ENCODE data around the gene MT2A. TPM values are rescaled to one million over a fixed set of nuclear protein-coding genes. Genes with fewer than 3 reads are reported as not detected.

MT2A gene
- total and polyA plus RNA-seq, 2 of the 13 experiments (the other 11 are each of a cell fraction or from before 2014, with no cell fraction given) = 135 to 371 TPM

- TF ChIP-seq, protein P1, sequence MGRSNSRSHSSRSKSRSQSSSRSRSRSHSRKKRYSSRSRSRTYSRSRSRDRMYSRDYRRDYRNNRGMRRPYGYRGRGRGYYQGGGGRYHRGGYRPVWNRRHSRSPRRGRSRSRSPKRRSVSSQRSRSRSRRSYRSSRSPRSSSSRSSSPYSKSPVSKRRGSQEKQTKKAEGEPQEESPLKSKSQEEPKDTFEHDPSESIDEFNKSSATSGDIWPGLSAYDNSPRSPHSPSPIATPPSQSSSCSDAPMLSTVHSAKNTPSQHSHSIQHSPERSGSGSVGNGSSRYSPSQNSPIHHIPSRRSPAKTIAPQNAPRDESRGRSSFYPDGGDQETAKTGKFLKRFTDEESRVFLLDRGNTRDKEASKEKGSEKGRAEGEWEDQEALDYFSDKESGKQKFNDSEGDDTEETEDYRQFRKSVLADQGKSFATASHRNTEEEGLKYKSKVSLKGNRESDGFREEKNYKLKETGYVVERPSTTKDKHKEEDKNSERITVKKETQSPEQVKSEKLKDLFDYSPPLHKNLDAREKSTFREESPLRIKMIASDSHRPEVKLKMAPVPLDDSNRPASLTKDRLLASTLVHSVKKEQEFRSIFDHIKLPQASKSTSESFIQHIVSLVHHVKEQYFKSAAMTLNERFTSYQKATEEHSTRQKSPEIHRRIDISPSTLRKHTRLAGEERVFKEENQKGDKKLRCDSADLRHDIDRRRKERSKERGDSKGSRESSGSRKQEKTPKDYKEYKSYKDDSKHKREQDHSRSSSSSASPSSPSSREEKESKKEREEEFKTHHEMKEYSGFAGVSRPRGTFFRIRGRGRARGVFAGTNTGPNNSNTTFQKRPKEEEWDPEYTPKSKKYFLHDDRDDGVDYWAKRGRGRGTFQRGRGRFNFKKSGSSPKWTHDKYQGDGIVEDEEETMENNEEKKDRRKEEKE (IDR thresholded peaks at IDR 0.05) = no peak
- TF ChIP-seq ESRRA (CRISPR knock-in tag; IDR thresholded peaks at IDR 0.05; ENCODE audit: low read depth) (peak; percentile 75), KLF12 (CRISPR knock-in tag; IDR thresholded peaks at IDR 0.05; ENCODE audit: borderline replicate concordance) (no peak), ZBTB34 (CRISPR knock-in tag; IDR thresholded peaks at IDR 0.05) (peak; percentile 83), ZNF451 (CRISPR knock-in tag; IDR thresholded peaks at IDR 0.05) (peak; percentile 95), ZNF512B (CRISPR knock-in tag; IDR thresholded peaks at IDR 0.05; ENCODE audit: borderline replicate concordance) (no peak), ZSCAN9 (CRISPR knock-in tag; IDR thresholded peaks at IDR 0.05; ENCODE audit: borderline replicate concordance) (peak; percentile 86; the same call in 1 of the 2 replicates), SP140L (CRISPR knock-in tag; IDR thresholded peaks at IDR 0.05; ENCODE audit: borderline replicate concordance) (no peak), HOXD1 (CRISPR knock-in tag; IDR thresholded peaks at IDR 0.05) (peak; percentile 62; the same call in 1 of the 2 replicates), ZNF224 (CRISPR knock-in tag; IDR thresholded peaks at IDR 0.05) (no peak), GPN1 (CRISPR knock-in tag; IDR thresholded peaks at IDR 0.05; ENCODE audit: borderline replicate concordance) (no peak; the same call in 1 of the 2 replicates), ZNF430 (CRISPR knock-in tag; IDR thresholded peaks at IDR 0.05) (peak; percentile 14), SOX5 (CRISPR knock-in tag; IDR thresholded peaks at IDR 0.05; ENCODE audit: borderline replicate concordance) (peak; percentile 70), XRCC5 (optimal IDR thresholded peaks at IDR 0.05; ENCODE audit: low read length) (no peak), SIN3A (IDR thresholded peaks at IDR 0.05; ENCODE audit: borderline replicate concordance, low read depth, low read length) (peak; percentile 78; the same call in 1 of the 2 replicates), ZNF652 (CRISPR knock-in tag; IDR thresholded peaks at IDR 0.05; ENCODE audit: borderline replicate concordance, low read depth) (peak; percentile 62), IKZF4 (CRISPR knock-in tag; IDR thresholded peaks at IDR 0.05; ENCODE audit: borderline replicate concordance, low read depth, not compliant biosample characterization) (peak; percentile 15), SNAI1 (CRISPR knock-in tag; IDR thresholded peaks at IDR 0.05; ENCODE audit: borderline replicate concordance) (no peak; the same call in 1 of the 2 replicates)
- TF ChIP-seq, protein P2, sequence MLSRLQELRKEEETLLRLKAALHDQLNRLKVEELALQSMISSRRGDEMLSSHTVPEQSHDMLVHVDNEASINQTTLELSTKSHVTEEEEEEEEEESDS (CRISPR knock-in tag; IDR thresholded peaks at IDR 0.05; ENCODE audit: borderline replicate concordance) = no peak; the same call in 1 of the 2 replicates
- TF ChIP-seq, protein P3, sequence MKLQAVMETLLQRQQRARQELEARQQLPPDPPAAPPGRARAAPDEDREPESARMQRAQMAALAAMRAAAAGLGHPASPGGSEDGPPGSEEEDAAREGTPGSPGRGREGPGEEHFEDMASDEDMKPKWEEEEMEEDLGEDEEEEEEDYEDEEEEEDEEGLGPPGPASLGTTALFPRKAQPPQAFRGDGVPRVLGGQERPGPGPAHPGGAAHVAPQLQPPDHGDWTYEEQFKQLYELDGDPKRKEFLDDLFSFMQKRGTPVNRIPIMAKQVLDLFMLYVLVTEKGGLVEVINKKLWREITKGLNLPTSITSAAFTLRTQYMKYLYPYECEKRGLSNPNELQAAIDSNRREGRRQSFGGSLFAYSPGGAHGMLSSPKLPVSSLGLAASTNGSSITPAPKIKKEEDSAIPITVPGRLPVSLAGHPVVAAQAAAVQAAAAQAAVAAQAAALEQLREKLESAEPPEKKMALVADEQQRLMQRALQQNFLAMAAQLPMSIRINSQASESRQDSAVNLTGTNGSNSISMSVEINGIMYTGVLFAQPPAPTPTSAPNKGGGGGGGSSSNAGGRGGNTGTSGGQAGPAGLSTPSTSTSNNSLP (IDR thresholded peaks at IDR 0.05; ENCODE audit: low read depth, low read length) = no peak
These were observed 1.2 kb upstream of the MT2A start (continued) for GRCh38 chr16:56607109-56607618.
